Activated gamma-delta T cell (primary cell): ENCODE measurements around the gene CHRM2.
"Not testable (repeated sequence)": the region's sequence is repeated elsewhere in the genome, so short reads cannot be mapped to it uniquely, and the experiment has no call there.

ENCODE experiments used
- DNase-seq: peaks from one replicate; lab custom pipeline; 2025; lab: John Stamatoyannopoulos, UW
- total RNA-seq, 2 donors: gene quantifications; one replicate each; lab custom pipeline; 2026; lab: John Stamatoyannopoulos, UW

The CHRM2 gene
- total RNA-seq: 0 to 0.05 reads per million in 2 donors

DNA sequence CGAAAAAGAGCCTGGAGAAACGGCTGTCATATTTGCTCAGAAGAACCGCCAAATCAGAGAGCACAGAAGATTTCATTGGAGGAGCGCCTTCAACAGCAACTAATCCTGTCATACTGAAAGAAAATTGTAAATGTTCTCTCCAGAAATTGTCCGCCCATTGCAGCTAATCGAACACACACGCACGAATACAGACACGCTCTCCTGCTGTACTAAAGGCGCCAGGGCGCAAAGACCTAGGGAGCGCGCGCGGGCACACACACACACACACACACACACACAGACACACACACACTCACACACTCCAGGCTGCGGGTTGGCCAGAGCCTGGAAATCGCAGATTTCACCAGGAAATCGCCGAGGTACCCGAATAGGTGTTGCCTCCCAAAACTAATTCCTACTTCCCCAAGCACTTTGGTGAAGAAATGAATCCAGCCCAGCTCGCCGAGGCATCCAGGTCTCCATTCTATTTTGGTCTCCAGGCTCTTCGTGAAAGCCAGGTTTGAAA lies at the start of gene CHRM2:
Gene CHRM2 (plus strand): TSS at position 157 of the 505 bp plus-strand sequence. CDS start 146,214 bp downstream, outside the sequence.
- no peak for DNase-seq

DNA sequence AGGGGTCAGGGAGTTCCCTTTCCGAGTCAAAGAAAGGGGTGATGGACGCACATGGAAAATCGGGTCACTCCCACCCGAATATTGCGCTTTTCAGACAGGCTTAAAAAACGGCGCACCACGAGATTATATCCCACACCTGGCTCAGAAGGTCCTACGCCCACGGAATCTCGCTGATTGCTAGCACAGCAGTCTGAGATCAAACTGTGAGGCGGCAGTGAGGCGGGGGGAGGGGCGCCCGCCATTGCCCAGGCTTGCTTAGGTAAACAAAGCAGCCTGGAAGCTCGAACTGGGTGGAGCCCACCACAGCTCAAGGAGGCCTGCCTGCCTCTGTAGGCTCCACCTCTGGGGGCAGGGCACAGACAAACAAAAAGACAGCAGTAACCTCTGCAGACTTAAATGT lies 37.1 kb upstream of the CHRM2 start:
- not testable (repeated sequence) for DNase-seq

DNA sequence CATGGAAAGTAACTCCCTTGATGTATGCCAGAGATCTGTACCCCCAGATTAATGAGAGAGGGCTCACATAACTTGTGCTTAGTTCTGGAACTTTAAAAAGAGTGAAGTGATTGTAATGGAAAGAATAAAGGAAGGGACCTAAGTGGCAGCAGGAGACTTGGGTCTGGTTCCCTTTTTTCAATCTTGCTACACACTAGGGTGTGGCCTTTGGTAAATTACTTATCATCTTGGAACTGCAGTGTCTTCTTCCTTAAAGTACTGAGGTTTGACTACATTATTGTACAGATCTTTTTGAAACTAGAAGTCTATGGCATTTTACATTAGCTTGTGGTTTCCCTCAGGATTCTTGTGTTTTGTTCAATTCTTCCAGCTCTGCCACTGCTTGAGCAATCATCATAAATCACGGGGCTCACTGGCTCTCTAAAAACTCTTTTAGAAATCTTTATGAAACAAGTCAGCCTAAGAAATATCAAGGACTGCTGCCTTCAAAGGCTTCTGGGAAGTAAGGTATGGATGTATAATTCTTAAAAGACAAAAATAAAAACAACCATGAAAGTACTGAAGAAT lies 22.5 kb upstream of the CHRM2 start:
- DNase-seq: no peak

DNA sequence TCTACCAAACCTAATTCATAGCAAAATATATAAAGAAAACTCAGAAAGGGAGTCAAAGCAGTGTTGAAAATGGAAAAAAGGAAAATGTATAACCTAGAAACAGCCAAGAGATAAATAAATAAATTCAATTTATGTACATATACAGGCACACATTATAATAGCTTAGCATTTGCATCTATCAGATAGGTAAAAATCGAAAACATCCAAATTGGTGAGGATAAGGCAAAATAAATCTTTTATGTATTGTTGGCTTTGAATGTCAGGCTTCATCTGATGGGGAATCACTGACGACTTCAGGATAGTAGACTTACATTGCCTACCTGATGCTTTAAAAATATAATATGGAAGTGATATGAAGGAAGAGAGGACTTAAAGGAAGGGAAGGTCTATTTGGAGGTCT lies 20.6 kb upstream of the CHRM2 start:
- DNase-seq: no peak

DNA sequence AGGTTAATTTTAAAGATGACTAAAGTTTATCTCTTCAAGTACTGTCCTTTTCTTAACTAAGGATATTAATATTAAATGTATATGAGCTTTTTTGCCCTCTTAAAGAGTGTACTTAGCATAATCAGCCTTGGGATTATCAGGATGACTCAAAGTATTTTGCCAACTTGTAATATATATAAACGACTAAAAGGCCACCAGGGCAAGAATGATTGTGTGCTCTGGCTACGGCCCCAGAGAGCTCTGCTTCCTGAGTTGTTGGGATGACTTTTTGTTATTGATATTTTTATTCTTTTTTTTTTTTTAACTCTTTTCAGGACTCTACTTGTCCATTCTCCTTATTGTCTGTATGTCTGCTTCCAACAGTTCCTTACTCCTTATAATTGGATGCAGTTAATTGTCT lies 14.8 kb upstream of the CHRM2 start:
- DNase-seq: no peak

DNA sequence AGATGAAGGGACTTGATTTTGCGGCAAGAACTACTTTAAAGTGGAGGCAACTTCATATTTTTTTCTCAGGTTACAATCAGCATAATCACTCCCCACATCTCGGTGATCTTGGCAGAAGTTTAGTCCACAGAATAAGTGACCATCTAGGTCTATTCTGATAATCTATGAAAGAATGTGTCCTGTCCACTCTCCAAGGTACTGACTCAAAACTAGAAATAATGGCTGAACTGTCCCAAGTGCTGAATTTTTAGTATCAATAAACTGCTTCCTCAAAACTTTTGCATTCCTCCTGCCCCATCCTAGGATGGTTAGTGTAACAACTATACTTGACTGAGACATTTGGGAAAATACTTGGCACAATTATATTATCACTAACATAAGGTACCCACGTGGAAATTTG lies 10.9 kb upstream of the CHRM2 start:
- DNase-seq: no peak

DNA sequence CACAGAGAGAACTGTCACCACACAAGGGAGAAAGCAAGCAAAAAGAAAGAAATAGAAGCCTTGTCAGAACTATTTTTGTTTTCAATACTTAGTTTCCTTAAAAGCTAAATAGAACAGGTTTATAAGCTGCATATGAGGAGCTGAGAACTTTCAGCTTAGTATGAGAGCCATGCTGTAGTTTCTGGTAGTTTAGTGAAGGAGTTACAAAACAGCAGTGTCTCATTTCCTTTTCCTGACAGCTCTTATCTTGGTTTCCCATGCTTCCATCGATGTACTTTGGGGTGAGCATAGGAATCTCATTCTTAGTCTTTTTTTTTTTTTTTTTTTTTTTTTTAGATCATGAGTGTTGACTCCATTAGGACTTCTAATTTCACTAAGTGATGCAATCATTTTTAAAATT lies 8.6 kb upstream of the CHRM2 start:
- no peak for DNase-seq

DNA sequence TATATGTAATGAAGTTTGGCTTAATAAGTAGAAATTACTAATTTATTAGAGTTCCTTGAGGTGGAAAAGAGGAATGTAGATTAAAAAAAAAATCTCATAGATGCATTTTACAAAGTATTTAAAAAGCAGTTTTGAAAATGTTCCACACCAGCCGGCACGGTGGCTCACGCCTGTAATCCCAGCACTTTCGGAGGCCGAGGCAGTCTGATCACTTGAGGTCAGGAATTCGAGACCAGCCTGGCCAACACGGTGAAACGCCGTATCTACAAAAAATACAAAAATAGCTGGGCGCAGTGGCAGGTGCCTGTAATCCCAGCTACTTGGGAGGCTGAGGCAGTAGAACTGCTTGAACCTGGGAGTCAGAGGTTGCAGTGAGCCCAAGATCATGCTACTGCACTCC lies 3.2 kb upstream of the CHRM2 start:
- DNase-seq: no peak

DNA sequence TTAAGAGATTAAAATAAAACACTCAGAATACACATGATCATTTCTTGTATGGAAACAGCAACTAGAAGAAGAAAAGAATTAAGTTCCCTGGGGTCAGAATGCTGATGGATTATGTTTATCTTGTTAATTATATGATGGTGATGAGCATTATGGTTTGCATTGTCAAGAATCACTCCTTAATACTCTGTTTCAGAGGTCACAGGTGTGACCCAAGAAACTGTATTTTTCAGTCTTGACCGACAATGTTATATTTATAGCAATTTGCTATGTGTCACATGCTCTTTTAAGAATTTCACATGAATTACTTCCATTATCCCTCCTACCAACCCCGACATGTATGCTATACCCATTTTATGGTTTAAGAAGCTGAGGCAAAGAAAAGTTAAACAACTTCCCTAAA lies 2.7 kb upstream of the CHRM2 start:
- no peak for DNase-seq

DNA sequence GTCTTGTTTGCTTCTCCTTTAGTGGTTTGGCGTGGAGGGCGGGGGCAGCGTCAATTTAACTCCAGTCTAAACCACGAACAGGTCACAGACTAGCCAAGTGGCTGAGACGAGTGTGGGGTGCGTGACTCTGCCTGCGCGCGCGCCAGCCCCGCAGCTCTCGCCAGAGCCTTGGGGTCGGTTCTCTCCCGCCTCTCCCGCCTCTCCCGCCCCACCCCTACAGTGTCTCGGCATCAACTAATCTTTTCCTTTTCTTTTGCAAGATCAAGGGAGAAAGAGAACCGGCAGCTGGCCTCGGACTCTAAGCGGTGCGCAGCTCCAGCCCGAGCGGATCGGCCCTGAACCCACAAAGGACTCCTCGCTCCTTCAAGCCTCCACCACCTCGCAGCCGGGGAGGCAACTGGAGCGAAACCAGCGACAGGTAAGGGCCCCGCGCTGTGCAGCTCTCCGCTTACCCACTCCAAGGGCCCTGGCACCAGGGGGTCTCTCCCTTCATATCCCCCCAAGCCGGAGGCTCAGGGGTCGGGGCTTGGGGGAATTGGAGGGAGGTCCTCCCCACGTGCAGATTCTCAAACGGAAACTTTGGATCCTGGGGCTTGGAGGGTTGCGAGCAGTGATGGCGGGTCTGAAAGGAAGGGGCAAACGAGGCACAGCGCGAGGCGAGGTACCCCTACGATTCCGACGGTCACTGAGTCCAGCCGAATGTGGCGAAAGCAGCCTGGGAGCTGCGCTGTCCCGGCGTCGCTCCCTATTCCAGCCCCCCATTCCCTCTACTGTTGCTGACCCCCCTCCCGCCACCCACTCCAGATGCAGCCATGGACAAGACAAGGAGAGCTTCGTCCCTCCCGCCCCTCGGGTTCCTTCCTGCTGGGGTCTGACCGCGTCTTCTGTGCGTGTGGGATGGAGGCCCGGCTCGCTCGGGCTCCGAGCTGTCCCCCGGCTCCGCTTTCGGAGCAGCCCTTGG lies 829 bp downstream of the CHRM2 start:
- no peak for DNase-seq

DNA sequence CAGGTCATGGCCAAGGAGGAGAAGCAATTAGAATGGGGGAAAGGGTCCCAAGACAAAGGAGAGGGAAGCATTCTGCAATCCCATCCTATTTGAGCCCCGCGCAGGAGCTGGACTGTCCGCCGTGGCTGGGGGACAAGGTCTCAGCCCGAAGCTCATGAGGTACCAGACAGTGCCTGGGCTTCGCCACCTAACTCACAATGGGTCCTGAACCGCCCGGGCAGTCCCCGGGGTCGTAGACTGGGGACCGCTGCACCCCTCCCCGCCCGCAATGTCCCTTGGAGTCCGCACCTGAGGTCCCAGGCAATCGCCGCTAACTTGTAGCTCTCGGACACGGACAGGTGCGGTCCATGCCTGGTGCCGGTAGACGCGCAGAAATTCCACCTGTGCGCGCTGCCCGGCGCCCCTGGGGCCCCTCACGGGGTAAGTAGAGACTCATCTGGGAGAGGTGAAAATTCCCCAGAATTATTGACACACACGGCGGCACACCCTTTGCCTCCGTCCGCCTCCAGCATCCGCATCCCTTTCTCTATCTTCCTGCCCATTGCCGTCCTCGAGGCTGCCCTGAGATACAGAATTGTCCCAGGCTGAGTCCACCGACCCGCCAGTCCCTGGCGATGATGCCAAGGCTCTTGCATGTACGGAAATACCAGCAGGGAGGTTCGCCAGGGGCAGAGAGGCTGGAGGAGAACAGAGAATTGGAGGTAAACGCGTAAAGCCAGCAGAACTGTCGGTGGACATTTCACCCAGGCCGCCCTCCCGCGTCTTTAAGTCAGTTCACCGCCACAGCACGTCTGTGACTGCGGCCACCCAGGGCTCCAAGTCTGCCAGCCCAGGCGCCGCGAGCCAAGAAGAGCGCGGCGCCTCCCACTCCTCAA lies 1.8 kb downstream of the CHRM2 start:
- DNase-seq: no peak

DNA sequence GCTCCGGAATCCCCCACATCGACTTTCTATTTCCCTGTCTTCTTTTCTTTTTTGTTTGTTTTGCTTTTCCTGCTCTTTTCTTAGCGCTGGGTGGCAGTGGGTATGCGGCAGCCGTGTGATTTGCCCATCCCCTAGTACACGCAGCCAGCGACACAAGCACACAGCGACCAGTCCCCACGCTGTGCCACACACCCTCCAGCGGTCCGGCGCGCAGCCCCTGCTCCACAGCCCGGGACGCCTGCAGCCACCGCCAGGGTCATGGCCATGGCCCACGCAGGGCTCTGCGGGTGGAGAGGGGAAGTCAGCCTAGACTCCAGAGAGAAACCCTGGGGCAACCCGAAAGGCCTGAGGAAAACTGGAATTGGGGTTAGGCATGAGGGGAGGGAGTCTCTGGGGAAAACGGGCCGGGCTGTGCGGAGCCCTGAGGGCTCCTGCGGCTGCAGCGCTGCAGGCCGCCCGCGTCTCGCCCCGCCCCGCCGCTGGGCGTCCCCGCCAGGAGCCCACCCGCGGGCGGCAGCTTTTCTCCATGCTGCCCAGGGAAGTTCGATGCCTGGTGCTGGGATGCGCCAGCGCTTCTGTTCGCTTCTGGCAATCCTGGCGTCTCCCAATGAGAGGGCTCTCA lies 2.5 kb downstream of the CHRM2 start:
- DNase-seq: no peak

DNA sequence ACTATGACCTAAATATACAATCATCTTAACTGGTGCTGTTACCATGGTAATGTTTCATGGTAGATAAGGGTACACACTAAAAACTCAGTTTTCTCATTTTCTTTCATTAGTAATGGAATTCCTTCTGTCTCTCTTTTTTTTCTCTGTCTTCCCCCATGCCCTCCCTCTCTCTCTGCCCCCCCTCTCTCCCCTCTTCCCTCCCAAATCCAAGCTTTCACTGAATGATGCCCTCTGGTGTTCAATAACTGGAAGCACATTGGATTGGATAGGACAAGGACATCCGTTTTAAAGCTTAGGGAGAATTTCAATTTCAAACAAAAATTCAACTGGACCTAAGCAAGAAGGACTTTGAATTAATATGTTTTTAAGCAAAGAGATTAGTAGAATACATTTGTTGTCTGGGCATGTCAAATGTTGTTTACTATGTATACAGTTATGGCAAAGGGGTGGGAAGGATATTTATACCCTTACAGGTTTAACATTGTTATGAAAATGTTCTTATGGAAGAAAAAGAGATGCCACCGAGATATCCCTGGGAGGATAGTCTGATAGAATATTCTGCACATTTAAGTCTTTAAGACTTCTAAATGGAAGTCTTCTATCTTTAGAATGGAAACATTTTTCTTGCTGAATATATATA lies 6.1 kb downstream of the CHRM2 start:
- DNase-seq: no peak

DNA sequence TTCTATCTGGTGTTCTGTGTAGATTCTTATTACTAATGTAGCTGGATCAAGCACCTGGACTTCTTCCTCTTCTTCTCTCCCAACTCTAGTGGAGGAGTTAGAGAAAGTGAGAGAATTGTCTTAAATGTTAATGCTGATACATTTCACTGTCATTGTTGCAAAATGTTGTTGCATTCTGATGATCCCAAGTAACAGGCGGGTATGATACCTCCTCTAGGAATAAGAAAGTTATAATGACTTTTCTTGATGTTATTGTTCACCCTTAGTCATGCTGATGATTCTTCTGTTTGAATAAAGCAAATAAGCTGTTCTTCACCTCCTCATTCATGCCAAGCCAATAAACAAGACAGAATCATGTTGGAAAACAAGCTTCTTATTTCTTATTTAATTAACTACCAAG lies 9.1 kb downstream of the CHRM2 start:
- DNase-seq: no peak

DNA sequence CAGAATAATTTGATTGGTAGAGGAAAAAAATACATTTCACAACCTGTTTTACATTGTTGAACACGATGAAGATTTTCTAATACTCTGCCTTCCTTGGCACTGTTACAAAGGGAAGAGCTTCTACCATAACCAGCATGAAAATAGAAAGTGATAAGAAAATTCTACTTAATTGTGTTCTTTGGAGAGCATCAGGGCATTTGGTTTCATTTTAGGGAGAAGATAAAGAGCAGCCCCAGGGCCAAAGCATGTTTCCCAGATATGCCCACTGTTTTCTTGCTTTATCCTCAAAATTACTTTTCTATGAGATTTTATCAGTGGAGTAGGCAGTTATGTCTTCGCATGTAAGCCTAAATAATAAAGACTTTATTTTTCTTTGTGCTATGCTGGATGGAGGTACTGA lies 9.5 kb downstream of the CHRM2 start:
- DNase-seq: no peak

DNA sequence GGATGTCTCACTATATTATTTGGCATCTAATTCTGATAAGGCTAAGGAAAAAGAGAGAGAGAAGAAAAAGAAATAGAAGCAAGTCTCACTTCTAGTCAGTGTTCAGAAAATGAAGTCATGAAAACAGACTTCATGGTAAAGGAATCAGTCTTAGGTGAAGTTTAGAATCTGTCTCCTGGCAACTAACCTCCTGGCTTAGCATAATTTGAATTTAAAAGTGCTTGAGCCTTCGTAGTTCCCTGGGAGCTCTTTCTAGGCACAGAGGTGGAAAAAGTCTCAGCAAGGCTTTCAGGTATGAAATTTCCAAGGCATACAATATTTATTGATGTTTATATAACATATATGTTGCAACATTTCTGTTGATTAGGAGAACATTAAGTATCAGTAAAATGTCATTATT lies 10.4 kb downstream of the CHRM2 start:
- no peak for DNase-seq

DNA sequence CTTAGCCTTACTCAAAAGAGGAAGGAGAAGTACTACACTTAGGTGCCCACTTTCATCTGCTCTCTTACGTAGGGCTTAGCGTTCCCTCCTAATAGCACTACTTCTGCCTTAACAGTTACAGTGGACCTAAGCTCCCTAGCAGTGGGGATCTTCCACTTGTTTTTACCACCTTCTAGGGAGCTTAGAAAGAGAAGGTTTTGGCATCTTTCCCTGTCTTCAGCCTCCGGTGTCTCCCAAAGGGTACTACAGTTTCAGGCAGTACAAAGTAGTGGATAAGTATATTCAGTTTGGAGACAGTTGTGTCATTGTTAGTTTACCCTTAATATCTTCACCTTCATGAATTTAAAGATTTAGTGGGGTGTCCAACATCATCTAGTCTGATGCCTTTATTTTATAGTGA lies 14.6 kb downstream of the CHRM2 start:
- no peak for DNase-seq

DNA sequence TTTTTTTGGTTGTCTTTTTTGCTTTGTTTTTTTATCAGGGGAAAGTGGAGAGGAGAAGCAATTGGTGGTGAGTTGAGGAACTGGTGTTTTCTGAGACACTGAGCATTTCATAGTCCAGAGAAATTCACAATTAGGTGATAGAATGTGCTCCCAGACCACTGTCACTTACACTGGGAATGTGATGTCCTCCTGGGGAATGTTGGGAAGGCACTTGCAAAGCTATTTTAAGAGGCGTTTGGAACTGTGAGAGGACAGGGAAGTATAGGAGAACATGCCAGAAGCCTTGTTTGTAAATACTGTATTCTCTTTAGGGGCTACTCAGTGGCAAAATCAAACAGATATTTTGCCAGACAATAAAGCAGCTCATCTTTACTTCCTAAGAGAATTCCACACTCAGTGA lies 16.0 kb downstream of the CHRM2 start:
- no peak for DNase-seq

DNA sequence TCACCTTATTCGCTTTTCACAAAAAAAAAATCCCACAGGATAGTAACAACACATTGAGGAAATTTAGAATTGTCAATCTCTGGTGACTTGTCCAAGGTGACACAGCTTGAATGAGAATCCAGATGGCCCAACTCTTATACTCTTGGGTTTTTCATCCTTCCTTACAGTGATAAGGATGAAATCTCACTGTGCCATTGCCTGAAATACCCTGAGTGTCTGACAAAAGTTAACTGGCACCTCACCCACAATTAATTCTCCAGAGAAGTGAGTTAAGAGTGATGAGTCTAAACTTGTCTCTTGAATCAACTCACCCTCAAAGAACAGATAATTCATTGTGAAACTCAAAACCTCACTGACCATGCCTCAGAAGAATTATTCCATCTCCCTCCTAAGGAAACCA lies 18.9 kb downstream of the CHRM2 start:
- DNase-seq: no peak

DNA sequence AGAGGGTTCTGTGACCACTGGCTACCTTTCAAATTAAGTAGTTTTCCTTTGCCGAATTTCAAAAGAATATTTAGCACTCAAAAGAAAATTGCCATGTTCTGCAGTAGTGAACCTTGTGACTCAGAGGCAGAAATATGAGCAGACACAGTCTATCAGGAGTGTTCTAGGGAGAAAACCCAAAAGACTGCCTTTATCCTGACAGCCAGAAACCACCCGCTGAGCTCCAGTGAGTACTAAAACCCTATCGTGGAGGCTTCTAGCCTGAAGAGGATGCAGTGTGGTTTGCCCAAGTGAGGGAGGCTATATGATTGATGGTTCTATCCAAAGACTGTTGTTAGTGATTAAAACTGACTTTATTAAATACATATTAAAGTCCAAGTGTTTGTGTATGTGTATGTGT lies 21.9 kb downstream of the CHRM2 start:
- DNase-seq: no peak

DNA sequence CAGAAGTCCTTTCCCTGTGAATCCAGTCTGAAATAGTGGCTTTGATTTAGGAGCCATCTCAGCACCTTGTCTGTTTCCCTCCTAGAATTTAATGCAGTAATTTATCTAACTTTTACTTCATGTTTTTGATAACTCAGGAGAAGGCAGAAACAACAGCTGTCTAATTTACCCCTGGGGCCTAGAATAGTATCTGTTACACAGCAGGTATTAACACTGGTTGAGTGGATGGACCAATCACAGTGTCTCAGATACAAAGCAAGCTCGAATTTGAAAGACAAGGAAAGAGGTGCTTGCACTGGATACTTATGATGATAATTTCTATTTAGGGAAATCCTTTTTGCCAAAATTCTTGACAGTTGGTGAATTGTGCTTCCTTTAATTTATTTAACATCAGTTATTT lies 23.4 kb downstream of the CHRM2 start:
- DNase-seq: no peak
